A204.1 (cell line): ENCODE measurements around the gene HLA-DMA.
"Not testable (repeated sequence)": the region's sequence is repeated elsewhere in the genome, so short reads cannot be mapped to it uniquely, and the experiment has no call there.

ENCODE experiments used
- FAIRE-seq: peaks from 2 replicates; lab custom pipeline; 2012; peaks lifted over from hg19 to GRCh38; lab: Jason Lieb, UNC

Gene HLA-DMA

DNA sequence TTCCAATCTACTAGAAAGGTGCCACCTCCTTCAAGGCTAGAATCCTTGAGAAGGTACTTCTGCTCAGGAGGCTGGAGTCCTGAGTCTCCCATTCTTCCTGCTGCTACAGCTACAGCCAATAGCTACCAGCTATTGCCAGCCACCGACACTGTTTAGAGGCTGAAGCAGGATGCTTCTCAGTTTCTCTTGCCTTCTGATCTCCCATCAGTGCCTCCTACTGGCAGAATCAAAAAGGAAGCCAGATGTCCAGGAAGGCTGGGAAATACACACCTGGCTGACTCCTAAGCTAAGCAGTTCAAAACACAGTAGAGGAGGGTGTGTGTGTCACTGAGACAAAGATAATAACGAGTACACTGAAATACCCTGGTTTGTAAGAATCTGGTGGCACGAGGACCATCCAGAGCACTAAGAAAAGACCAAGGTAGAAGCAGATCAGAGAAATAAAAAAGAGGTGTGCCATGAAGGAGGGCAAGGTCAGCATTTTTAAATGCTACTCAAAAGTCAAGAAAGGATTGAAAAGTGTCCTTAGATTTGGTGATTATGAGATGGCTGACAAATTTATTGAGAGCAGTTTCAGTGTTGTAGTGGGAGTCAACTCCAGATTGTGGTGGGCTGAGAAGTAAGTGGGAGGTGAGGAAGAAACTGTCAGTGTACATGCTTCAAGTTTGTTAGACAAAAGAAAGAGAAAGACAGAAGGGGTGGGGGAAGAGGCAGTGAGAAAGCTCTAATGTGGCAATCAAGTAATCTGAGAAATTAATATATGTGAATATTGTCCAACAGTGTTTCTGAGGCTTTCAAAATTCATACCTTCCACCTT is 2.3 kb upstream of the HLA-DMA start:
- FAIRE-seq = no peak

GRCh38 chr6:32954267-32954666 is 1.4 kb upstream of the HLA-DMA start:
- no peak for FAIRE-seq

- no peak for FAIRE-seq
These were observed 878 bp upstream of the HLA-DMA start for GRCh38 chr6:32953775-32954174.

- no peak for FAIRE-seq
These were observed 2.4 kb downstream of the HLA-DMA start for GRCh38 chr6:32950449-32950848.

GRCh38 chr6:32950010-32950409 is 2.9 kb downstream of the HLA-DMA start:
- no peak for FAIRE-seq

DNA sequence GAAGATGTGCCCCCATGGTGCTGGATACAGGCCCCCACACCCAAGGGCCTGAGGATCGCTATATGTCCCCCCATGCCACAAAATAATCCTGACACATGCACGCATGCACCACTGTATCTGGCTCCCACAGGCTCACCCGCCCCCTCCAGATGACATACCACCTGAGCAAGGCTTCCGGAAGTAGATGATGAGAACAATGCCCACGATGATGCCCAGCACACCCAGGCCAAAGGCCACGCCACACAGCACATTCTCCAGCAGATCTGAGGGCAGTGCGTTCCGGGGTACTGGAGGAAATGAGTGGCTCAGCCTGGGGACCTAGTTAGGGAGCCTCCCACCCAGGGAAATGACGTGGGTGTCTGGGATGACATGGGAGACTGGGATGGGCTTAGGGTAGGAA is 3.8 kb downstream of the HLA-DMA start:
- FAIRE-seq = no peak

- FAIRE-seq = no peak
These were observed 5.1 kb downstream of the HLA-DMA start for GRCh38 chr6:32947552-32948465.

GRCh38 chr6:32946893-32947292 is 6.0 kb downstream of the HLA-DMA start:
- FAIRE-seq = no peak

DNA sequence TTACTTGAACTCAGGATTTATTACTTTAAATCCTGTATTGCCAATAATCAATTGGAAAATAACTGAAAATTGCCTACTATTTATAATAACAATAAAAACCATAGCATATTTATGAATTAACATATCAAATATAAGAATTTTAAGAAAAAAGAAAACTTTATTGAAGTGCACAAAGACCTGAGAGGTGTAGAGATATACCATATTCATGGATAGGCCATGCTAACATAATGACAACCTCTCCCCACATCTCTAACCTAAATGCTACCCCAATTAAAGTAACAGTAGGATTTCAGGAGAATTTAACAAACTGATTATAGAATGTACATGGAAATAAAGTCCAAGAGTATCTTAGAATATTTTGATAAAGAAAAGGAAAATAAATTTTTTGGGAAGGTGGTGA is 6.9 kb downstream of the HLA-DMA start:
- no peak for FAIRE-seq

GRCh38 chr6:32945108-32945760 is 7.7 kb downstream of the HLA-DMA start:
- FAIRE-seq = no peak

GRCh38 chr6:32943864-32944649 is 8.8 kb downstream of the HLA-DMA start:
- no peak for FAIRE-seq

GRCh38 chr6:32942555-32943123 is 10.3 kb downstream of the HLA-DMA start:
- not testable (repeated sequence) for FAIRE-seq

DNA sequence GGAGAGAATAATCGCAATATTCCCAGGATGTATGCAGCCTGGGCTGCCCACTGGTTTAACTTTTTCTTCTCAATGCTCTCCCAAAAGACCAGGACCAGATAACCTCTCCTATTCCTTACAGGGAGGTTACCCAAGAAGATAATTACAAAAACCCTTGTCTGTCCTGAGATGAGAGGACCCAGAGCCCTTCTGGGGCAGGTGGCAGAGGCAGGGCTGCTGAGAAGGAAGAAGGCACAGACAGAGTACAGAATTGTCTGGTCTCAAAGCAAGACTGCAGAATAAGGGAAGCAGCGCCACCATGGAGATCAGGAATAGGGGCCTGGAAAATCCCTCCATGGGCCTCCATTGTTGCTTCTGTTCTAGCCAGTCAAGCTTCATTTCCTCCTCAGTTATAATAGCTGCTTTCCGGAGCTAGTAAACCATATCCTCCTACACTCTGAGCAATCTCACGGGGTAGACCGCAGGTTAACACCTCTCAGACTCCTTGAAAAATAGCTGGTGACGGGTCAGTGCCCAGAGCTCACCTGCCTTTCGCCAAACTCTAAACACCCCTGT is 11.6 kb downstream of the HLA-DMA start:
- FAIRE-seq = no peak

DNA sequence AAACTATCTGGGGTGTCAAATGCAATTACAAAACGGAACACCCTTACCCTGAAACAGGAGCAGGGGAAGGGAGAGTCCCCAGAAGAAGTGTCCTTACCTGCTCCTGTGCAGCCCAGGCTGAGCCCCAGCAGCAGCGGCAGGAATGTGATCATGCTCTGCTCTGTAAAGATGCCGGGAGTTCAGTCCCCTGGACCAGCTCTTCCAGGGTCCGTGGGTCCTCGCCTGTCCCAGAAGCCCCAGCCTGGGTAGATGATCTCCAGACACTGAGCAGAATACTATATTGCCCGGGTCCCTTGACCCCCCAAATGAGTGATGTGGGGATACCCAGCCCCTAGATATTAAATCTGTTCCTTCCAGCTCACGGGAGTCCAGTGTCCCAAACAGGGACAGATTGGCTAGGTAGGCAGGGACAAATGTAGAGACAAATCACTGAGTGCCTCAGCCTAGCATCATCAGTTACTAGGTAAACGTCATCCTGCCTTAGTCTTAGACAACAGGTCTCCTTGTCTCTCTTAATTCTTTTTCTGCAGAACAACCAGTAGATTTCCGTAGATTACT is 12.2 kb downstream of the HLA-DMA start, which contains the start of gene HLA-DMB:
TSS of gene HLA-DMB (minus strand) at position 373 of the 558 bp plus-strand sequence. CDS start at position 152, 221 bp downstream.
- peak; percentile 92 for FAIRE-seq

DNA sequence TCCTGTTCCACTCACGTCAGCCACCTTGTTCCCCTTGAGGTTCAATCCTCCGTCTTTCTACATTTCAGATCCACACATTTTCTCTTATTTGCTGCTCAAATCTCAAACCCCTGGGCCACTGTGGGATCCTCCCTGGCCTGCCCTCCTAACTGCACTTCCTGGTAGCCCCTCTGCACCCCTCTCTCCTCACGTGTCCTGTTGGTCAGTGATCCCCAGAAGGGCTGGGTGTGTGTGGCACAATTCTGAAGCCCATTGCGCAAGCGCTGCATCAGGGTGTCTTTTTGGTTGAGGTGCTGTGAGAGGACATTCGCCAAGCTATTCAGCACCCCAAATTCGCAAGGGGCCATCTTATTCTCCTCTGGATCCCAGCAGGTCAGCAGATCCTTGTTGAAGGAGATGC is 14.4 kb downstream of the HLA-DMA start:
- FAIRE-seq = no peak

GRCh38 chr6:32937230-32937633 is 15.7 kb downstream of the HLA-DMA start:
- FAIRE-seq = no peak

GRCh38 chr6:32936239-32937152 is 16.4 kb downstream of the HLA-DMA start:
- FAIRE-seq = no peak

DNA sequence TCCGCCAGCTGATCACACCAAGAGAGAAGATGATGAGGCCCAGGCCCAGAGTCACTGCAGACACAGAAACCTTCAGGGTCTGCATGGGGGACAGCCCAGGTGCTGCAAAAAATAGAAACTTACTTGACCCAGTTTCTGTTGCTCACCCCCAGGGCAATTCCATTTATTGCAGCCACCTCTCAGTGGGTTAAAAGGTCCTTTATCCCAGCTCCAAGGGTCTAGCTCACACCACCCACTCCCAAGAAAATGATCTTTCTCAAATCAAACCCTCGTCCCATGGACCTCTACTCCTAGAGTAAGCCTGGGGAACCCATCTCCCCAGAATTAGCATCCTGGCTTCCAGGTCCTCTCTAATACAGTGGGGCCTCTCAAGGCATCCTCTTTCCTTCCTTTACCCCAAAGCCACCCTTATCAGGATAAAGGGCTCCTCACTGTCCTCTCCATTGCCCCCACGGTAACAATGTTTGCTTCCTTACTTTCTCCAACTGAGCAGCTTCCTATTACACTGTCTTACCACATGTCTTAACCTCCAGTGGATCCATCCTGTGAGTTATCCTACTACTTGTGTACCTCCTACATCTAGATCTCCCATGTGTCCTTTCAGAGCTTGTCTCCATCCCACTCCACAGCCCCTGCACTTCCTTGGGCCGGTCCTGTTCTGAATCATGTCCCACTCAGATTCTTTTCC is 17.2 kb downstream of the HLA-DMA start:
- no peak for FAIRE-seq

DNA sequence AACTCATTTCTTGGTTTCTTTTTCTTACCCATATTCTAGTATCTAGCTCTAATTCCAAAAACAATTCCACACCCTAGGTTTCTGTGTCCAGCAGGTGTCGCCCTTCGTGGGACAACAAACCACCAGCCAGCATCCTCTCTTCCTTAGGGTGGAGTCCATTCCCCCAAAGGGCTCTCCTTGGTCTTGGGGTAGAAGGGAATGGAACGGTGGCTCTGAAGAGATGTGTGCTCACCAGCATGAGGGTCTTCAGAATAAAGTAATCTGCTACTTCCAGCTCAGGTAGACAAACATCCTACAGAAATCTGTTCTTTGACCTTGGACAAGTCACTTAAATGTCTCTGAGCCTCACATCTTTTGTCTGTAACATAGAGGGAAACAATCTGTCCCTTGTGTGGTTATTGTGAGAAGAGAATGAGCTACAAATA is 19.2 kb downstream of the HLA-DMA start:
- peak; percentile 66 for FAIRE-seq
